Measurements from ENCODE around the gene CTSK. TPM values are rescaled to one million over a fixed set of nuclear protein-coding genes. Genes with fewer than 3 reads are reported as not detected.

Gene CTSK
- polyA plus RNA-seq, 1 of the 3 experiments (the other 2 are of a cell fraction): 6.3 TPM

- Histone ChIP-seq H3K9ac (no peak overlapping the region), H3K79me2 (ENCODE audit: insufficient read depth) (no peaks in the 10 kb centered on the region), H3K27me3 (ENCODE audit: insufficient read depth) (no peaks in the 10 kb centered on the region), H3K4me2 (no peak overlapping the region), H3K36me3 (replicated peaks in 1 of 2; ENCODE audit: control insufficient read depth in 1 of 2, insufficient read depth in 2 of 2, low read length in 1 of 2) (no peaks in the 10 kb centered on the region), H3K4me3 (ENCODE audit: low read depth in 2 of 2, low read length in 1 of 2) (no peak overlapping the region), H3K4me1 (ENCODE audit: control insufficient read depth in 1 of 2, insufficient read depth in 2 of 2, low read depth in 1 of 2, low read length in 1 of 2) (peaks cover 0 to 5% of the 10 kb centered on the region in 2 experiments; a peak in 2 of 4 replicates), H2AFZ (ENCODE audit: low read depth) (no peak overlapping the region), H3K27ac (ENCODE audit: low read depth in 2 of 2, low read length in 1 of 2) (no peak overlapping the region), H3F3A (replicated peaks; ENCODE audit: insufficient read depth) (peaks cover 4% of the 10 kb centered on the region), H3K9me3 (no peaks in the 10 kb centered on the region), H3K9me2 (no peaks in the 10 kb centered on the region), H4K20me1 (ENCODE audit: insufficient read depth) (no peaks in the 10 kb centered on the region)
- POLR2A ChIA-PET: no interaction called here
- TF ChIP-seq EZH2phosphoT487 (IDR thresholded peaks at IDR 0.05; ENCODE audit: borderline replicate concordance, low read depth): no peak
- no peak for TF ChIP-seq POLR2AphosphoS5 (IDR thresholded peaks at IDR 0.05; ENCODE audit: low read depth, low read length)
- no peak for TF ChIP-seq PBX3 (IDR thresholded peaks at IDR 0.05)
- TF ChIP-seq TAF1 (IDR thresholded peaks at IDR 0.05; ENCODE audit: borderline replicate concordance, low read depth, low read length): no peak
- TF ChIP-seq GABPA (IDR thresholded peaks at IDR 0.05; ENCODE audit: low read depth): no peak
- TF ChIP-seq EP300 (IDR thresholded peaks at IDR 0.05; ENCODE audit: borderline replicate concordance in 1 of 2, low read depth in 1 of 2, low read length in 1 of 2): no peak
- TF ChIP-seq RCOR1 (IDR thresholded peaks at IDR 0.05; ENCODE audit: low read length): no peak
- TF ChIP-seq YY1 (IDR thresholded peaks at IDR 0.05; ENCODE audit: low read depth): no peak
- no peak for TF ChIP-seq MEF2A (IDR thresholded peaks at IDR 0.05; ENCODE audit: borderline replicate concordance, low read depth)
- no peak for TF ChIP-seq USF1 (IDR thresholded peaks at IDR 0.05; ENCODE audit: borderline replicate concordance, low read depth)
- no peak for TF ChIP-seq GATA2 (CRISPR knock-in tag; IDR thresholded peaks at IDR 0.05)
- no peak for TF ChIP-seq TCF12 (IDR thresholded peaks at IDR 0.05)
- TF ChIP-seq RXRA (IDR thresholded peaks at IDR 0.05; ENCODE audit: borderline replicate concordance, low read depth): no peak
- TF ChIP-seq ELF1 (IDR thresholded peaks at IDR 0.05): no peak
- TF ChIP-seq REST (IDR thresholded peaks at IDR 0.05; ENCODE audit: low read depth, low read length): no peak
- no peak for TF ChIP-seq NFIC (IDR thresholded peaks at IDR 0.05; ENCODE audit: borderline replicate concordance)
- no peak for TF ChIP-seq TEAD4 (IDR thresholded peaks at IDR 0.05; ENCODE audit: borderline replicate concordance, insufficient read depth)
- TF ChIP-seq SIN3A (IDR thresholded peaks at IDR 0.05; ENCODE audit: borderline replicate concordance, low read depth, low read length): no peak
- TF ChIP-seq CHD2 (IDR thresholded peaks at IDR 0.05; ENCODE audit: low read length, partially characterized antibody): no peak
- no peak for DNase-seq
- 86% methylated on average over 1 of the region's 1 CpG for WGBS (ENCODE audit: low lambda C conversion rate)
- CTCF ChIA-PET: no interaction called here
Measured at GRCh38 chr1:150761801-150762200, 46.3 kb downstream of the CTSK start.
